Hepatocyte (in vitro differentiated cells): Measurements from ENCODE around the gene IGSF9.

Source experiments
- EZH2 ChIP-seq: fragments of 200-600 bp; sonication (generic); IDR thresholded peaks from 2 replicates; pipeline ENCODE4 v1.6.1; 2016; ENCODE audit warnings: antibody characterized with exemption, mild to moderate bottlenecking, borderline replicate concordance
- EZH2phosphoT487 ChIP-seq: fragments of 200-600 bp; sonication (generic); IDR thresholded peaks from one replicate; pipeline ENCODE4 v1.6.1; 2018; ENCODE audit warnings: antibody characterized with exemption, mild to moderate bottlenecking, low read depth, moderate library complexity; ENCODE audit not compliant: unreplicated experiment, severe bottlenecking
- TF ChIP-seq, protein P1 (sequence below): fragments of 200-600 bp; sonication (generic); IDR thresholded peaks from 2 replicates; pipeline ENCODE4 v1.5.1; 2016; ENCODE audit warnings: antibody characterized with exemption, mild to moderate bottlenecking; ENCODE audit not compliant: poor library complexity

DNA sequence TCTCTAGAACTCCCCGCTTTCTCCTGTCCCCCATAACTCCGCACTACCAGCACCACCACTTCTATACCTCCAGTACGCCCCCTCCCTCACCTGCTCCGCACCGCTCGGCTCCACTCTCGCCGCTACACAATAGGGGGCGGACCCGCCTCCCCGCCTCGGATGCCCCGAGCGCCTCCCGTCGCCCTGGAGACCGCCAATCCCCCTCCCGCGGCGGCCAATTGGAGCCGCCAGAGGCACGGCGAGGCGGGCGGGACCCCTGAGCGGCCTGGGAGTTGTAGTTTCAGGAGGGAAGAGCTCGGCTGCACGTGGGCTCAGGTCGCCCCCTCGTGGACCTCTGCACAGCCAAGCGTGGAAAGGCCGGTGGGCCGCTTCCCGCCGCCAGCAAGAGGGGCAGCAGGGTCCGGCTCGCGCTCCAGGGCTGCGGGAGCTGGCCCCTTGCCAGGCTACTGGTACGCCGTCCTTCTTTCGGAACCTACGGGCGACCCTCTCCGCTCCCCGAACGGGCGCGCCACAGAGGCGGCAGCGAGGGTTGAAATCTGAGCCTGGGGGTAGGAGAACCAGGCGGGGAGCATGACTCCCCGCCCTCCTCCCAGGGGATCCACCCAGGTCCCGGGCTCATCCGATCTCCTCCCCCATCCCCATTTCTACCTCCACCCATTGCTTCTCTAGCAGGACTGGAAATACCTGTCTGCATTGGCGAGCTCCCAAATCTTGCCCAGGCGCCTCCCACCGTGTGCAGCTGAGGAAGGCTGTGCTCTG, at the start of gene IGSF9:
- TF ChIP-seq, protein P1, sequence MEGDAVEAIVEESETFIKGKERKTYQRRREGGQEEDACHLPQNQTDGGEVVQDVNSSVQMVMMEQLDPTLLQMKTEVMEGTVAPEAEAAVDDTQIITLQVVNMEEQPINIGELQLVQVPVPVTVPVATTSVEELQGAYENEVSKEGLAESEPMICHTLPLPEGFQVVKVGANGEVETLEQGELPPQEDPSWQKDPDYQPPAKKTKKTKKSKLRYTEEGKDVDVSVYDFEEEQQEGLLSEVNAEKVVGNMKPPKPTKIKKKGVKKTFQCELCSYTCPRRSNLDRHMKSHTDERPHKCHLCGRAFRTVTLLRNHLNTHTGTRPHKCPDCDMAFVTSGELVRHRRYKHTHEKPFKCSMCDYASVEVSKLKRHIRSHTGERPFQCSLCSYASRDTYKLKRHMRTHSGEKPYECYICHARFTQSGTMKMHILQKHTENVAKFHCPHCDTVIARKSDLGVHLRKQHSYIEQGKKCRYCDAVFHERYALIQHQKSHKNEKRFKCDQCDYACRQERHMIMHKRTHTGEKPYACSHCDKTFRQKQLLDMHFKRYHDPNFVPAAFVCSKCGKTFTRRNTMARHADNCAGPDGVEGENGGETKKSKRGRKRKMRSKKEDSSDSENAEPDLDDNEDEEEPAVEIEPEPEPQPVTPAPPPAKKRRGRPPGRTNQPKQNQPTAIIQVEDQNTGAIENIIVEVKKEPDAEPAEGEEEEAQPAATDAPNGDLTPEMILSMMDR = peak; percentile 79
- TF ChIP-seq EZH2 (no peak), EZH2phosphoT487 (no peak)
